ENCODE results near the gene MLEC.
"Not testable (repeated sequence)": the region's sequence is repeated elsewhere in the genome, so short reads cannot be mapped to it uniquely, and the experiment has no call there.

The MLEC gene

GRCh38 chr12:120668091-120668867 lies 18.7 kb upstream of the MLEC start:
- Histone ChIP-seq H3K9ac (ENCODE audit: low read length) (no peak overlapping the region), H3K4me1 (ENCODE audit: low read length) (no peaks in the 10 kb centered on the region), H4K20me1 (ENCODE audit: insufficient read depth, low read length) (no peaks in the 10 kb centered on the region), H3K4me3 (ENCODE audit: low read length) (no peak overlapping the region), H3F3A (ENCODE audit: insufficient read depth, low read length) (no peaks in the 10 kb centered on the region), H3K79me2 (ENCODE audit: low read length) (no peaks in the 10 kb centered on the region), H3K27ac (ENCODE audit: low read length) (no peak overlapping the region), H3K36me3 (replicated peaks; ENCODE audit: insufficient read depth, low read length) (no peaks in the 10 kb centered on the region), H3K9me3 (replicated peaks; ENCODE audit: insufficient read depth, low read length) (no peaks in the 10 kb centered on the region), H3K9me2 (replicated peaks; ENCODE audit: insufficient read depth, low read length) (no peaks in the 10 kb centered on the region), H3K27me3 (replicated peaks; ENCODE audit: insufficient read depth, low read length) (no peaks in the 10 kb centered on the region), H2AFZ (ENCODE audit: low read length) (no peak overlapping the region), H3K4me2 (ENCODE audit: low read depth, low read length) (no peak overlapping the region)
- TF ChIP-seq EZH2 (optimal IDR thresholded peaks at IDR 0.05; ENCODE audit: low read depth, low read length): no peak
- no peak for TF ChIP-seq EZH2phosphoT487 (IDR thresholded peaks at IDR 0.05; ENCODE audit: low read length)
- TF ChIP-seq CTCF (IDR thresholded peaks at IDR 0.05; ENCODE audit: low read length): no peak
- DNase-seq: no peak

GRCh38 chr12:120668868-120669840 lies 17.8 kb upstream of the MLEC start:
- Histone ChIP-seq H3K4me3 (ENCODE audit: low read length) (no peak overlapping the region), H3K27me3 (replicated peaks; ENCODE audit: insufficient read depth, low read length) (no peaks in the 10 kb centered on the region), H3K9ac (ENCODE audit: low read length) (no peak overlapping the region), H3F3A (ENCODE audit: insufficient read depth, low read length) (no peaks in the 10 kb centered on the region), H3K79me2 (ENCODE audit: low read length) (no peaks in the 10 kb centered on the region), H3K27ac (ENCODE audit: low read length) (no peak overlapping the region), H3K4me2 (ENCODE audit: low read depth, low read length) (no peak overlapping the region), H3K9me3 (replicated peaks; ENCODE audit: insufficient read depth, low read length) (no peaks in the 10 kb centered on the region), H3K36me3 (replicated peaks; ENCODE audit: insufficient read depth, low read length) (no peaks in the 10 kb centered on the region), H3K9me2 (replicated peaks; ENCODE audit: insufficient read depth, low read length) (no peaks in the 10 kb centered on the region), H3K4me1 (ENCODE audit: low read length) (no peaks in the 10 kb centered on the region), H2AFZ (ENCODE audit: low read length) (no peak overlapping the region), H4K20me1 (ENCODE audit: insufficient read depth, low read length) (no peaks in the 10 kb centered on the region)
- no peak for DNase-seq
- no peak for TF ChIP-seq EZH2 (optimal IDR thresholded peaks at IDR 0.05; ENCODE audit: low read depth, low read length)
- TF ChIP-seq CTCF (IDR thresholded peaks at IDR 0.05; ENCODE audit: low read length): no peak
- TF ChIP-seq EZH2phosphoT487 (IDR thresholded peaks at IDR 0.05; ENCODE audit: low read length): no peak

- H3K27ac ChIP-seq (ENCODE audit: low read length); H3K4me1 ChIP-seq (ENCODE audit: low read length); H3K9ac ChIP-seq (ENCODE audit: low read length); DNase-seq; H3K9me3 ChIP-seq (replicated peaks; ENCODE audit: insufficient read depth, low read length); H3K9me2 ChIP-seq (replicated peaks; ENCODE audit: insufficient read depth, low read length); H3K79me2 ChIP-seq (ENCODE audit: low read length); H3K36me3 ChIP-seq (replicated peaks; ENCODE audit: insufficient read depth, low read length); H3K4me3 ChIP-seq (ENCODE audit: low read length); H3K27me3 ChIP-seq (replicated peaks; ENCODE audit: insufficient read depth, low read length); H3F3A ChIP-seq (ENCODE audit: insufficient read depth, low read length); H3K4me2 ChIP-seq (ENCODE audit: low read depth, low read length); H4K20me1 ChIP-seq (ENCODE audit: insufficient read depth, low read length); H2AFZ ChIP-seq (ENCODE audit: low read length): not testable (repeated sequence)
These were observed 16.7 kb upstream of the MLEC start for GRCh38 chr12:120670237-120670636.
